A172 (cell line): ENCODE results near the gene SPAG5. TPM values are rescaled to one million over a fixed set of nuclear protein-coding genes. Genes with fewer than 3 reads are reported as not detected.

Experiments
- DNase-seq: peaks from one replicate; pipeline ENCODE4 v3.0.0-alpha.2; 2015; ENCODE audit warnings: low spot score
- total RNA-seq: library from RNA; depleted of rRNA; stranded (reverse); fragments of >200 nt; shearing (Covaris generic); gene quantifications from 2 replicates; pipeline ENCODE4 v1.2.3, GENCODE V29; 2014

Gene SPAG5
- total RNA-seq, 1 experiment from 2014 or later, result 170 TPM

DNA sequence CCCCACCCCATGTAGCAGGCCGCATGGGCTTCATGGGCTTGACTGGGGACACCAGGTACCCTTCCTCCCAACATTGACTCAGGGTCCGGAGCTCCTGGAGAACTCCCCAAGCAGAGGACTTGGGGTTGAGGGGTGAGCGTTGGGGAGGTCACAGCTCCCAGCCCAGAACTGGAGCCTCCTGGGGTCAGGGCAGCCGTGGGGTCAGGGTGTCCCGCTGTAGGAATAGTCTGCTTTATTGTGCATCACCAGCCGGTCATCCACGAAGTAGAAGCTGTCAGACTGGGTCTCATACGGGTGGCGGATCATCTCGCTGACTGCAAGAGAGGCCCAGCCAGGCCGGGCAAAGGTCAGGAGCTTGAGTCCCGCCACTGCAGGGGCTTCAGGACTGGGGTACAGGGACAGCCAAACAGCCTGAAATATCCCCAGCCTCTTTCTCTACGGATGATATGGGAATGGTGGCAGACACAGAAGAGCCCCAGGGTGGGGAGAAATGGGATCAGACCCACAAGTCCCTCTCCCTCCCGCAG is 51.7 kb downstream of the SPAG5 start:
- no peak for DNase-seq

- no peak for DNase-seq
Measured at GRCh38 chr17:28545787-28546415, 52.9 kb downstream of the SPAG5 start.

- no peak for DNase-seq
Measured at GRCh38 chr17:28545141-28545503, 53.7 kb downstream of the SPAG5 start.

- DNase-seq, result no peak
Measured at GRCh38 chr17:28544402-28545140, 54.3 kb downstream of the SPAG5 start.

- no peak for DNase-seq
Measured at GRCh38 chr17:28541439-28541838, 57.4 kb downstream of the SPAG5 start.

- no peak for DNase-seq
Measured at GRCh38 chr17:28540231-28540630, 58.6 kb downstream of the SPAG5 start.

- DNase-seq, result no peak
Measured at GRCh38 chr17:28538296-28538895, 60.4 kb downstream of the SPAG5 start.

DNA sequence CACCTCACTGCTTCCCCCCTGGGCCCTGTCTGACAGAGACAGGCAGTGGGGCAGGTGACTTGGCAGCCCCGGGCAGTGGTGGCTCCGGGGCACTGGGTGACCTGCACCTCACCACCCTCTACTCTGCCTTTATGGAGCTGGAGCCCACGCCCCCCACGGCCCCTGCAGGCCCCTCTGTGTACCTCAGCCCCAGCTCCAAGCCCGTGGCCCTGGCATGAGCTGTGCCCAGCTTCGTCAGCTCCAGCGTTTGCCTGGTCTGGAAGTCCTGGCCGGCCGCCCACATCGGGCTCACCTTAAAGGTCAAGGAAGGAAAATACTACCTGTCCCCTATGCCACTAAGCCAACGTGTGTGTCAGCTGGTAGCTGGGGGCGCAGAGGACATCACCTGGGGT is 61.6 kb downstream of the SPAG5 start:
- no peak for DNase-seq

DNA sequence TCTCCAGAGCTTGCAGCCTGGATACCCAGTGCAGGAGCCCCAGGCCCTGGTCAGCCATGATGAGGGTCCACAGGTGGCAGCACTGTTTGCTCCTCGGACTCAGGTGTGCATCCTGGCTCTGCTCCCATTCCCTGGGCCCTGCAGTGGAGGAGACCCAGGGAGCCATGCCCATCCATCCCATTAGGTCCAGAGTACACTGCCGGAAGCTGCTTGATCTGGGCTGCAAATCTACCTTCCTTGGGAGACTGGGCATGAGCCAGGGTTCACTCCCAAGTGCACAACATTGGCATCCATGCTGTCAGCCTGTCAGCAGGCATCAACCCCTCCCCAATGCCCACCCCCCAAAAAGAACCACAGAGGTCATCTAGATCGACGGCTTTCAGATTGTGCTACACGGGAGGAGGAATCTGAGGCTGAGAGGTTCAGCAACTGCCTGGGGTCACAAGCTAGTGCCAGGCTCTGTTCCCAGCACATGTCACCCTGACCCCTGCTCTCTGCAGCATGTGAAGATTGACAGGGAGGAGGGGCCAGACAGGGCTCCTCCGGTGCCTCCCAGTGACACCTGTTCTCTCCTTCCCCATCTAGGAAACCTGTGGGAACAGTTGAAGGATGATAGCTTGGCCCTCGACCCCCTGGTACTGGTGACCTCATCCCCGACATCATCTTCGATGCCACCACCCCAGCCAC is 62.1 kb downstream of the SPAG5 start:
- DNase-seq, result no peak

DNA sequence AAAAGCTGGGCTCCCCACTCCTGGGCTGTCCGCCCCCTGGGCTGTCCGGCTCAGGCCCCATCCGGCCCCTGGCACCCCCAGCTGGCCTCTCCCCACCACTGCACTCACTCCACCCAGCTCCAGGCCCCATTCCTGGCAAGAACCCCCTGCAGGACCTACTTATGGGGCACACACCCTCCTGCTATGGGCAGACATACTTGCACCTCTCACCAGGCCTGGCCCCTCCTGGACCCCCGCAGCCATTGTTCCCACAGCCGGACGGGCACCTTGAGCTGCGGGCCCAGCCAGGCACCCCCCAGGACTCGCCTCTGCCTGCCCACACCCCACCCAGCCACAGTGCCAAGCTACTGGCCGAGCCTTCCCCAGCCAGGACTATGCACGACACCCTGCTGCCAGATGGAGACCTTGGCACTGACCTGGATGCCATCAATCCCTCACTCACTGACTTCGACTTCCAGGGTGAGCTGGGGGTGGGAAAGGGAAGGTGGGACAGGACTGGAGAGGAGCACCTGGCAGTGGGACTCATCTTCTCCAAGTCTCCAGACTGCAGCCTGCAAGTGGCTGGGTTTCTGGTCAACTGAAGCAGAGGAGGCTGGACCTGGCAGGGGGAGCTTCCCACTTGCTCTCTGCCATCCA is 64.0 kb downstream of the SPAG5 start:
- no peak for DNase-seq

- no peak for DNase-seq
Measured at GRCh38 chr17:28533091-28533807, 65.6 kb downstream of the SPAG5 start.

- peak; percentile 39 for DNase-seq
Measured at GRCh38 chr17:28532050-28532960, 66.5 kb downstream of the SPAG5 start.

GRCh38 chr17:28530926-28531325 is 67.9 kb downstream of the SPAG5 start:
- no peak for DNase-seq

GRCh38 chr17:28530250-28530649 is 68.6 kb downstream of the SPAG5 start:
- DNase-seq, result no peak

DNA sequence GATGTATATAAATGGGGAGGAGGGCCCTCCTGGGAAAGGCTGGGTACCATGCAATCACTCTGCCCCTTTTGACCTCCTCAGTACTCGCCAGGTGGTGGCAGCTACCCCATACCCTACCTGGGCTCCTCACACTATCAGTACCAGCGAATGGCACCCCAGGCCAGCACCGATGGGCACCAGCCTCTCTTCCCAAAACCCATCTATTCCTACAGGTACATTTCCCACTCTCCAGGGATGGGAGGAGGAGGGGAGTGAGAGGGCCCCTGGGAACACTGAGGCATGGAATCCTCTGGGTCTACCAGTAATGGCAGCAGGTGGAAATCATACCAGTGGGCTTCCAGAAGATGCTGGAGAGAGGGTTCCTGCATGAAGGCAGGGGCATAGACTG is 69.8 kb downstream of the SPAG5 start:
- no peak for DNase-seq

- peak; percentile 63 for DNase-seq
Measured at GRCh38 chr17:28528327-28529012, 70.4 kb downstream of the SPAG5 start.

DNA sequence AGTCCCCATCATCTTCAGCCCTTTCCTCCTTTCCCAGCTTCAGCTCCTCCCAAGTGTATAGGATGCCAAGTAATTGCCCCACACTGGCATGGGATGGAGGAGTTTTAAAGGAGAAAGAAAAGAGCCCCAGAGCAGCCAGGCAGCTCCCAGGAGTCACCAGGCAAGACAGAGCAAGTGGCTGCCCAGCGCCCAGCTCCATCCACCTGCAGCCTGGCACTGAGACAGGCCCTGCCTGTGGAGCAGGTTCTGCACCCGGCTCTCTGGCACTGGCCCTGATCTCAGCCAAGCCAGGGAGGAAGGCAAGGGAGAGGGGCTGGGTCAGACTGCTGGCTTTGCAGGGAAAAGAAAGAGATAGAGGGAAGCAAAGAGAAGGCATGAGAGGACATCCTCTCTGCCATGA is 71.0 kb downstream of the SPAG5 start:
- no peak for DNase-seq
